B cell (primary cell): Measurements from ENCODE around the gene RIT2. TPM values are rescaled to one million over a fixed set of nuclear protein-coding genes. Genes with fewer than 3 reads are reported as not detected.

Source experiments
- ATAC-seq: fragments of 200-7000 bp; cut with Tn5 transposase; one replicate; pipeline ENCODE4 v1.10.0; 2021; ENCODE audit warnings: low read depth, mild to moderate bottlenecking, moderate number of reproducible peaks, moderate library complexity
- CTCF ChIA-PET: fragments of 350-600 bp; sonication (Branson Sonifier 250); formaldehyde crosslinking; loops from one replicate; lab custom pipeline; 2021; ENCODE audit warnings: antibody characterized with exemption, inconsistent platforms; lab: Charles Lee
- POLR2A ChIA-PET: fragments of 350-600 bp; sonication (Branson Sonifier 250); formaldehyde crosslinking; loops from one replicate; lab custom pipeline; 2021; ENCODE audit warnings: antibody characterized with exemption; lab: Charles Lee
- DNase-seq: peaks from one replicate; pipeline ENCODE4 v3.0.0; 2013
- H2AFZ ChIP-seq: 2 replicates; pipeline ENCODE4 v1.6.1; 2012; ENCODE audit warnings: mild to moderate bottlenecking, low read depth, low read length; ENCODE audit not compliant: insufficient read depth, poor library complexity, severe bottlenecking
- H3K27ac ChIP-seq, 2 donors: 1 replicate in 1 of 2; 2 replicates in 1 of 2; pipeline ENCODE4 v1.5.1; 2012 to 2013; ENCODE audit warnings: low read length in 2 of 2, mild to moderate bottlenecking in 2 of 2, moderate library complexity in 1 of 2
- H3K27me3 ChIP-seq, 4 experiments: fragments of 200-600 bp in 1 of 4; sonication (generic) in 1 of 4; replicated peaks in 1 of 4; 1 replicate in 2 of 4; 2 replicates in 2 of 4; pipeline versions ENCODE4 v1.6.1 to v1.7.0; 2013 to 2016; ENCODE audit warnings: low read length in 3 of 4, mild to moderate bottlenecking in 2 of 4, mixed read lengths in 1 of 4, moderate library complexity in 1 of 4; ENCODE audit not compliant: insufficient read depth in 4 of 4, control insufficient read depth in 3 of 4; ENCODE audit errors: control extremely low read depth in 1 of 4
- H3K36me3 ChIP-seq, 2 experiments: replicated peaks in 1 of 2; 1 replicate in 1 of 2; 2 replicates in 1 of 2; pipeline versions ENCODE4 v1.6.1 to v1.7.1; 2013; ENCODE audit warnings: low read length in 1 of 2; ENCODE audit not compliant: insufficient read depth in 2 of 2, control insufficient read depth in 1 of 2; ENCODE audit errors: control extremely low read depth in 1 of 2, extremely low read depth in 1 of 2
- H3K4me1 ChIP-seq, 2 donors: fragments of 200-600 bp in 1 of 2; sonication (generic) in 1 of 2; 1 replicate in 1 of 2; 2 replicates in 1 of 2; pipeline versions ENCODE4 v1.5.1 to v1.6.1; 2013 to 2017; ENCODE audit warnings: low read length in 2 of 2; ENCODE audit not compliant: control insufficient read depth in 2 of 2, insufficient read depth in 2 of 2
- H3K4me2 ChIP-seq: replicated peaks from 2 replicates; pipeline ENCODE3; 2012; ENCODE audit warnings: mild to moderate bottlenecking, low read depth, low read length; ENCODE audit not compliant: poor library complexity, severe bottlenecking
- H3K4me3 ChIP-seq, 5 experiments: fragments of 200-600 bp in 1 of 5; sonication (generic) in 1 of 5; 1 replicate in 3 of 5; 2 replicates in 2 of 5; pipeline versions ENCODE4 v1.5.1 to v1.7.0; 2011 to 2016; ENCODE audit warnings: low read length in 4 of 5, mild to moderate bottlenecking in 4 of 5, low read depth in 2 of 5, control low read depth in 1 of 5, moderate library complexity in 1 of 5; ENCODE audit not compliant: insufficient read depth in 1 of 5; ENCODE audit errors: control extremely low read depth in 1 of 5, extremely low read depth in 1 of 5
- H3K79me2 ChIP-seq: fragments of 200-600 bp; sonication (generic); one replicate; pipeline ENCODE4 v1.6.0; 2016; ENCODE audit warnings: low read length; ENCODE audit not compliant: control insufficient read depth, insufficient read depth
- H3K9ac ChIP-seq: fragments of 200-600 bp; sonication (generic); 2 replicates; pipeline ENCODE4 v1.6.1; 2017; ENCODE audit warnings: mild to moderate bottlenecking, low read length, moderate library complexity
- H3K9me3 ChIP-seq, 3 donors: one replicate each; pipeline versions ENCODE4 v1.6.1 to v1.7.1; 2013; ENCODE audit warnings: low read length in 2 of 3; ENCODE audit not compliant: control insufficient read depth in 2 of 3, insufficient read depth in 1 of 3; ENCODE audit errors: control extremely low read depth in 1 of 3
- H4K20me1 ChIP-seq: 2 replicates; pipeline ENCODE4 v1.6.0; 2012; ENCODE audit warnings: mild to moderate bottlenecking, low read length; ENCODE audit not compliant: insufficient read depth, control insufficient read depth, poor library complexity, severe bottlenecking
- H3K27ac Mint-ChIP-seq: one replicate; pipeline ENCODE4 v1.8.0; 2021; ENCODE audit warnings: mixed read lengths
- H3K27me3 Mint-ChIP-seq: one replicate; pipeline ENCODE4 v1.8.0; 2021; ENCODE audit warnings: mixed read lengths
- H3K4me1 Mint-ChIP-seq: one replicate; pipeline ENCODE4 v1.8.0; 2021; ENCODE audit warnings: mixed read lengths
- H3K4me3 Mint-ChIP-seq: one replicate; pipeline ENCODE4 v1.8.0; 2021; ENCODE audit warnings: mixed read lengths
- H3K9me3 Mint-ChIP-seq: one replicate; pipeline ENCODE4 v1.8.0; 2022; ENCODE audit warnings: mixed read lengths; ENCODE audit not compliant: insufficient read depth
- EZH2 ChIP-seq: IDR thresholded peaks from 2 replicates; pipeline ENCODE4 v1.6.1; 2012; ENCODE audit warnings: borderline replicate concordance, low read depth, mild to moderate bottlenecking, moderate library complexity, low read length; ENCODE audit not compliant: insufficient read depth, poor library complexity, severe bottlenecking
- WGBS: methylation state at CpG from one replicate; pipeline ENCODE4 v1.1.5; 2013; ENCODE audit warnings: missing lambda C conversion rate; ENCODE audit not compliant: insufficient coverage; 5-methylcytosine and 5-hydroxymethylcytosine counted together
- intact Hi-C: fragments of 100-400 bp; cut with micrococcal nuclease; formaldehyde crosslinking; loops from one replicate; pipeline ENCODE4 v1.10.0; 2022
- polyA plus RNA-seq: library from polyadenylated mRNA; depleted of rRNA; stranded (reverse); fragments of >200 nt; gene quantifications from 2 replicates; pipeline ENCODE4 v1.2.3, GENCODE V29; 2012
- total RNA-seq, 2 donors: library from RNA; stranded (reverse); fragments of 120-200 nt in 1 of 2; gene quantifications; 1 replicate in 1 of 2; 2 replicates in 1 of 2; pipeline versions ENCODE4 v1.2.3 to v1.2.4, GENCODE V29; 2013 to 2022
- TF ChIP-seq, protein P1 (sequence below): fragments of 200-600 bp; IDR thresholded peaks from one replicate; pipeline ENCODE4 v1.8.0; 2022; ENCODE audit warnings: antibody characterized with exemption, mild to moderate bottlenecking

RIT2 gene
- total and polyA plus RNA-seq, 2 donors (not counting 1 experiment from before 2014, with no cell fraction given) = not detected

DNA sequence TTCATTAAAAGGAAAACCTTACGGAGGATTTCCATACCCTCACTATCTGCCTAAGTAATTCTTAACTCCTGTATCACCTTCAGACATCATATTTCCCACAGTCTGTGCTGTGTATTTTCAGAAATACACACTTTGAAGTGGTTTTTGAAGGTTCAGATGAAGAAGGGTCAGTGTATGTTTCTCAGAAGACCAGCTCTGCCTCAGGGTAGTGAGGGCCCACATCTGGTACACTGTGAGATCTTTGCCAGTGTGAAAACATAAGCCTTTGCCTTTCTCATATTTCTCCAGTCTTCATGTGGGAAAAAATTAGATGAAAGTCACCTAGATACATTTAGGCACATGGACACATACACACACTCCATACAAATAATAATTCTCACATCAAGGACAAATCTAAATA is 408.4 kb downstream of the RIT2 start:
- H3K4me3 Mint-ChIP-seq = no peak overlapping the region
- TF ChIP-seq, protein P1, sequence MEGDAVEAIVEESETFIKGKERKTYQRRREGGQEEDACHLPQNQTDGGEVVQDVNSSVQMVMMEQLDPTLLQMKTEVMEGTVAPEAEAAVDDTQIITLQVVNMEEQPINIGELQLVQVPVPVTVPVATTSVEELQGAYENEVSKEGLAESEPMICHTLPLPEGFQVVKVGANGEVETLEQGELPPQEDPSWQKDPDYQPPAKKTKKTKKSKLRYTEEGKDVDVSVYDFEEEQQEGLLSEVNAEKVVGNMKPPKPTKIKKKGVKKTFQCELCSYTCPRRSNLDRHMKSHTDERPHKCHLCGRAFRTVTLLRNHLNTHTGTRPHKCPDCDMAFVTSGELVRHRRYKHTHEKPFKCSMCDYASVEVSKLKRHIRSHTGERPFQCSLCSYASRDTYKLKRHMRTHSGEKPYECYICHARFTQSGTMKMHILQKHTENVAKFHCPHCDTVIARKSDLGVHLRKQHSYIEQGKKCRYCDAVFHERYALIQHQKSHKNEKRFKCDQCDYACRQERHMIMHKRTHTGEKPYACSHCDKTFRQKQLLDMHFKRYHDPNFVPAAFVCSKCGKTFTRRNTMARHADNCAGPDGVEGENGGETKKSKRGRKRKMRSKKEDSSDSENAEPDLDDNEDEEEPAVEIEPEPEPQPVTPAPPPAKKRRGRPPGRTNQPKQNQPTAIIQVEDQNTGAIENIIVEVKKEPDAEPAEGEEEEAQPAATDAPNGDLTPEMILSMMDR = no peak
- no peak for TF ChIP-seq EZH2
- H3K27ac Mint-ChIP-seq = no peak overlapping the region
- DNase-seq (no peak), ATAC-seq (no peak)
- Histone ChIP-seq H3K79me2 (no peaks in the 10 kb centered on the region), H3K4me2 (no peak overlapping the region), H3K4me1 (no peaks in the 10 kb centered on the region), H3K27me3 (no peaks in the 10 kb centered on the region), H3K9me3 (no peaks in the 10 kb centered on the region), H3K9ac (no peak overlapping the region), H3K27ac (no peak overlapping the region), H2AFZ (no peak overlapping the region), H4K20me1 (no peaks in the 10 kb centered on the region), H3K4me3 (no peak overlapping the region), H3K36me3 (no peaks in the 10 kb centered on the region)
- CTCF ChIA-PET = no interaction called here
- no peaks in the 10 kb centered on the region for H3K4me1 Mint-ChIP-seq
- no peaks in the 10 kb centered on the region for H3K27me3 Mint-ChIP-seq
- POLR2A ChIA-PET = no interaction called here
- intact Hi-C loops = no loop called here
- no peaks in the 10 kb centered on the region for H3K9me3 Mint-ChIP-seq
- no CpG with 5 or more reads among the region's 1 CpG for WGBS

DNA sequence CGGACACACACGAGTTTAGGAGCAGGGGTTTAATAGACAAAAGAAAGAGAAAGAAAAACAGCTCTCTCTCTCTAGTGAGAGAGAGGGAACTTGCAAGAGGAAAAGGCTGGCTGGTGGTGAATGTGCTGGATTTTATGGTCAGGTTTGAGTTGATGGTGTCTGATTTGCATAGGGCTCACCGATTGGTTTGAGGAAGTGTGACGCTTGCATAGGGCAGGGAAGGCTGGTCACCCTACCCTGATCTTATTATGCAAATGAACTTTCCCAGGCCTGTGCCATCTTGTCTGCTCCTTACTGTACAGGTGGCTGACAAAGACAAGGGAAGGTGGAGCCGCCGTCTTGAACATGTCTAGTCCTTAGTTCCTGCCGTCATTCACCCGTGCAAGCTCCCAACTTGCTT is 408.9 kb downstream of the RIT2 start:
- no peak overlapping the region for H3K27ac Mint-ChIP-seq

More for the DNA sequence above, 408.9 kb downstream of the RIT2 start:
- no peak overlapping the region for H2AFZ ChIP-seq
- DNase-seq (no peak), ATAC-seq (no peak)
- TF ChIP-seq, protein P1 = no peak
- no peak for TF ChIP-seq EZH2
- no peak overlapping the region for H3K4me3 ChIP-seq
- Mint-ChIP-seq H3K27me3 (no peaks in the 10 kb centered on the region), H3K4me3 (no peak overlapping the region), H3K4me1 (no peaks in the 10 kb centered on the region), H3K9me3 (no peaks in the 10 kb centered on the region)
- no peaks in the 10 kb centered on the region for H3K4me1 ChIP-seq
- no peaks in the 10 kb centered on the region for H3K36me3 ChIP-seq
- H3K4me2 ChIP-seq = no peak overlapping the region
- CTCF ChIA-PET = no interaction called here
- H3K9ac ChIP-seq = no peak overlapping the region
- H3K79me2 ChIP-seq = no peaks in the 10 kb centered on the region
- no peaks in the 10 kb centered on the region for H4K20me1 ChIP-seq
- intact Hi-C loops = no loop called here
- POLR2A ChIA-PET = no interaction called here
- 71% methylated on average over 4 of the region's 8 CpGs for WGBS
- no peak overlapping the region for H3K27ac ChIP-seq
- H3K27me3 ChIP-seq = no peaks in the 10 kb centered on the region
- no peaks in the 10 kb centered on the region for H3K9me3 ChIP-seq
